ENCODE measurements around the gene WWC2.
"Not testable (repeated sequence)": the region's sequence is repeated elsewhere in the genome, so short reads cannot be mapped to it uniquely, and the experiment has no call there.

The WWC2 gene

GRCh38 chr4:183322326-183322725, 223.3 kb downstream of the WWC2 start, which contains the start of gene CLDN24:
TSS of gene CLDN24 (minus strand) at chr4:183322426. CDS start at chr4:183322426, 0 bp downstream.
- Histone ChIP-seq H3K27ac (ENCODE audit: low read length) (no peak within 1 kb of the TSS), H3K4me2 (ENCODE audit: low read length) (no peak within 1 kb of the TSS), H3K9me3 (ENCODE audit: insufficient read depth, low read length) (no peaks in the 10 kb centered on the region; the same call in 1 of the 2 replicates), H3K79me2 (ENCODE audit: low read length) (no peaks in the 10 kb centered on the region), H4K20me1 (ENCODE audit: insufficient read depth, low read length) (no peaks in the 10 kb centered on the region), H3K36me3 (replicated peaks; ENCODE audit: low read depth, low read length) (peaks cover 3% of the 10 kb centered on the region), H3K27me3 (ENCODE audit: low read depth, low read length) (no peaks in the 10 kb centered on the region), H2AFZ (ENCODE audit: low read depth, low read length) (no peak within 1 kb of the TSS), H3K4me3 (ENCODE audit: low read length) (no peak within 1 kb of the TSS), H3K9ac (ENCODE audit: low read length) (no peak within 1 kb of the TSS), H3K4me1 (ENCODE audit: low read length) (peaks cover 3% of the 10 kb centered on the region; the same call in 1 of the 2 replicates)
- no peak for TF ChIP-seq EZH2phosphoT487 (IDR thresholded peaks at IDR 0.05; ENCODE audit: low read depth)
- no peak for TF ChIP-seq CTCF (IDR thresholded peaks at IDR 0.05; ENCODE audit: low read depth, low read length)

GRCh38 chr4:183323295-183323694, 224.2 kb downstream of the WWC2 start:
- Histone ChIP-seq H3K36me3 (replicated peaks; ENCODE audit: low read depth, low read length) (peaks cover 3% of the 10 kb centered on the region), H3K4me1 (ENCODE audit: low read length) (peaks cover 3% of the 10 kb centered on the region; the same call in 1 of the 2 replicates), H3K4me3 (ENCODE audit: low read length) (no peak overlapping the region), H2AFZ (ENCODE audit: low read depth, low read length) (no peak overlapping the region), H3K4me2 (ENCODE audit: low read length) (no peak overlapping the region), H3K79me2 (ENCODE audit: low read length) (no peaks in the 10 kb centered on the region), H4K20me1 (ENCODE audit: insufficient read depth, low read length) (no peaks in the 10 kb centered on the region), H3K9me3 (ENCODE audit: insufficient read depth, low read length) (no peaks in the 10 kb centered on the region; the same call in 1 of the 2 replicates), H3K27ac (ENCODE audit: low read length) (no peak overlapping the region), H3K27me3 (ENCODE audit: low read depth, low read length) (no peaks in the 10 kb centered on the region), H3K9ac (ENCODE audit: low read length) (no peak overlapping the region)
- TF ChIP-seq EZH2phosphoT487 (IDR thresholded peaks at IDR 0.05; ENCODE audit: low read depth) (no peak), CTCF (IDR thresholded peaks at IDR 0.05; ENCODE audit: low read depth, low read length) (no peak)

GRCh38 chr4:183324056-183324455, 225.0 kb downstream of the WWC2 start:
- H3K9me3 ChIP-seq (ENCODE audit: insufficient read depth, low read length); H3K79me2 ChIP-seq (ENCODE audit: low read length); H3K4me3 ChIP-seq (ENCODE audit: low read length); H3K4me2 ChIP-seq (ENCODE audit: low read length); H2AFZ ChIP-seq (ENCODE audit: low read depth, low read length); H4K20me1 ChIP-seq (ENCODE audit: insufficient read depth, low read length); H3K27me3 ChIP-seq (ENCODE audit: low read depth, low read length); H3K9ac ChIP-seq (ENCODE audit: low read length); H3K27ac ChIP-seq (ENCODE audit: low read length); H3K36me3 ChIP-seq (replicated peaks; ENCODE audit: low read depth, low read length); H3K4me1 ChIP-seq (ENCODE audit: low read length): not testable (repeated sequence)

- Histone ChIP-seq H3K36me3 (replicated peaks; ENCODE audit: low read depth, low read length) (peaks cover 3% of the 10 kb centered on the region), H3K9me3 (ENCODE audit: insufficient read depth, low read length) (no peaks in the 10 kb centered on the region; the same call in 1 of the 2 replicates), H2AFZ (ENCODE audit: low read depth, low read length) (no peak overlapping the region), H3K79me2 (ENCODE audit: low read length) (no peaks in the 10 kb centered on the region), H3K27ac (ENCODE audit: low read length) (no peak overlapping the region), H3K4me3 (ENCODE audit: low read length) (no peak overlapping the region), H4K20me1 (ENCODE audit: insufficient read depth, low read length) (no peaks in the 10 kb centered on the region), H3K4me2 (ENCODE audit: low read length) (no peak overlapping the region), H3K4me1 (ENCODE audit: low read length) (peaks cover 3% of the 10 kb centered on the region; the same call in 1 of the 2 replicates), H3K27me3 (ENCODE audit: low read depth, low read length) (no peaks in the 10 kb centered on the region), H3K9ac (ENCODE audit: low read length) (no peak overlapping the region)
- TF ChIP-seq EZH2phosphoT487 (IDR thresholded peaks at IDR 0.05; ENCODE audit: low read depth) (no peak), CTCF (IDR thresholded peaks at IDR 0.05; ENCODE audit: low read depth, low read length) (no peak)
Measured at GRCh38 chr4:183324619-183325018, 225.6 kb downstream of the WWC2 start.

GRCh38 chr4:183326387-183326786, 227.3 kb downstream of the WWC2 start:
- not testable (repeated sequence) for H2AFZ ChIP-seq (ENCODE audit: low read depth, low read length); H3K4me3 ChIP-seq (ENCODE audit: low read length); H4K20me1 ChIP-seq (ENCODE audit: insufficient read depth, low read length); H3K4me1 ChIP-seq (ENCODE audit: low read length); H3K4me2 ChIP-seq (ENCODE audit: low read length); H3K9me3 ChIP-seq (ENCODE audit: insufficient read depth, low read length); H3K79me2 ChIP-seq (ENCODE audit: low read length); H3K27ac ChIP-seq (ENCODE audit: low read length); H3K27me3 ChIP-seq (ENCODE audit: low read depth, low read length); H3K9ac ChIP-seq (ENCODE audit: low read length); H3K36me3 ChIP-seq (replicated peaks; ENCODE audit: low read depth, low read length)
